HepG2 (cell line): ENCODE results near the gene C9orf43.

Experiments
- ATF3 ChIP-seq: sonication (generic); formaldehyde crosslinking; IDR thresholded peaks from 2 replicates; pipeline ENCODE4 v1.4.0; 2020; ENCODE audit warnings: missing genetic modification reagents
- ETV6 ChIP-seq: sonication (generic); formaldehyde crosslinking; conservative IDR thresholded peaks from 2 replicates; pipeline ENCODE4 v1.4.0; 2020; ENCODE audit warnings: missing genetic modification reagents
- EZH2 ChIP-seq: conservative IDR thresholded peaks from 2 replicates; pipeline ENCODE4 v1.6.1; 2012; ENCODE audit warnings: mild to moderate bottlenecking, low read depth, low read length, moderate library complexity
- GTF2F1 ChIP-seq: fragments of 150-350 bp; IDR thresholded peaks from 2 replicates; pipeline ENCODE4 v1.6.1; 2014; ENCODE audit warnings: low read length
- JUNB ChIP-seq: sonication (generic); formaldehyde crosslinking; IDR thresholded peaks from 2 replicates; pipeline ENCODE4 v1.8.0; 2022; ENCODE audit warnings: missing genetic modification reagents, mild to moderate bottlenecking, borderline replicate concordance
- NR2C2 ChIP-seq: sonication (generic); formaldehyde crosslinking; IDR thresholded peaks from 2 replicates; pipeline ENCODE4 v1.4.0; 2020; ENCODE audit warnings: missing genetic modification reagents, mild to moderate bottlenecking, moderate library complexity, borderline replicate concordance
- RFX3 ChIP-seq: IDR thresholded peaks from 2 replicates; pipeline ENCODE4 v1.6.1; 2016; ENCODE audit warnings: missing biosample characterization, missing genetic modification reagents
- RFX5 ChIP-seq: IDR thresholded peaks from 2 replicates; pipeline ENCODE4 v1.6.1; 2011; ENCODE audit warnings: low read depth, low read length, improper control_type of control experiment
- TARDBP ChIP-seq: sonication (generic); formaldehyde crosslinking; IDR thresholded peaks from 2 replicates; pipeline ENCODE4 v1.8.0; 2022; ENCODE audit warnings: mild to moderate bottlenecking, missing genetic modification reagents
- TBP ChIP-seq: sonication (generic); formaldehyde crosslinking; IDR thresholded peaks from 2 replicates; pipeline ENCODE4 v1.5.0; 2020; ENCODE audit warnings: missing genetic modification reagents
- ZNF121 ChIP-seq: sonication (generic); formaldehyde crosslinking; IDR thresholded peaks from 2 replicates; pipeline ENCODE4 v1.5.0; 2020; ENCODE audit warnings: mild to moderate bottlenecking, missing genetic modification reagents
- TF ChIP-seq, protein P1 (sequence below): sonication (generic); formaldehyde crosslinking; conservative IDR thresholded peaks from 2 replicates; pipeline ENCODE4 v1.8.1; 2023; ENCODE audit warnings: missing genetic modification reagents
- TF ChIP-seq, protein P2 (sequence below): sonication (generic); formaldehyde crosslinking; IDR thresholded peaks from 2 replicates; pipeline ENCODE4 v1.4.0; 2020; ENCODE audit warnings: missing genetic modification reagents
- TF ChIP-seq, protein P3 (sequence below): sonication (generic); formaldehyde crosslinking; IDR thresholded peaks from 2 replicates; pipeline ENCODE4 v1.5.0; 2020; ENCODE audit warnings: mild to moderate bottlenecking, missing genetic modification reagents, moderate library complexity

DNA sequence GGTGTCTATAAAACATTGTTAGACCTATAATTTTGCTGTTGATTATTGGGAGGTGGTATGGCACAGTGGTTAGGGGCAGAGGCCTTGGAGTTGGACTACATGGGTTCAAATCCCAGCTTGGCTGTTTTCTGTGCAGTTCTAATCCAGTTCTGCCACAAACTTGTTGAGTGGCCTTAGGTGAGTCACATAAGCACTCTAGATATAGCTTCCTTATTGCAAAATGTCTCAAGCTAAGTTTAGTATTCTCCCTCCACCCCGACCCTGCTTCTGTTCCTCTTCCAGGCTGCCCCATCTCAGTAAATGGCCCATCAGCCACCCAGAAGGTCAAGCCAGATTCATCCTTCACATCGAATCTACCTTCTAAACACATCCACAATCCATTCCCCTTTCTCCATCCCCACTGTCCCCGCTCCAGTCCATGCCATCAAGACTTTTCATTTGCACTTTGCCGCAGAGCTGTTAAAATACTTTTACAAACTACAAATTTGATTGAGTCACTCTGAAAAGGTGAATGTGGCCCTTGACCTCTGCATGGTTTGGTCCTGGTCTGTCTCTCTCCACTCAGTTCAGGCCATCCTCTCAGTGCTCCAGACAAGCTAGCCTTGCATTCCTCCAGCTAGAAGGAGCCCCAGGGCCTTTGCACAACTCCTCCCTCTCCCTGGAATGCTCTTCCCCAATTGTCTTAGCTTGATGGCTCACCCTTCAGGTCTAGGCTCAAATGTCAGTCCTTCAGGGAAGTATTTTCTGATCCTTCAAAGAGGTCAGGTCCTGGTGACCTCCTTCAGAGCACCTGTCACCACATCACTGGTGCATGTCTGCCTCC is 23.8 kb upstream of the C9orf43 start:
- no peak for TF ChIP-seq ETV6 (CRISPR knock-in tag)
- TF ChIP-seq, protein P1, sequence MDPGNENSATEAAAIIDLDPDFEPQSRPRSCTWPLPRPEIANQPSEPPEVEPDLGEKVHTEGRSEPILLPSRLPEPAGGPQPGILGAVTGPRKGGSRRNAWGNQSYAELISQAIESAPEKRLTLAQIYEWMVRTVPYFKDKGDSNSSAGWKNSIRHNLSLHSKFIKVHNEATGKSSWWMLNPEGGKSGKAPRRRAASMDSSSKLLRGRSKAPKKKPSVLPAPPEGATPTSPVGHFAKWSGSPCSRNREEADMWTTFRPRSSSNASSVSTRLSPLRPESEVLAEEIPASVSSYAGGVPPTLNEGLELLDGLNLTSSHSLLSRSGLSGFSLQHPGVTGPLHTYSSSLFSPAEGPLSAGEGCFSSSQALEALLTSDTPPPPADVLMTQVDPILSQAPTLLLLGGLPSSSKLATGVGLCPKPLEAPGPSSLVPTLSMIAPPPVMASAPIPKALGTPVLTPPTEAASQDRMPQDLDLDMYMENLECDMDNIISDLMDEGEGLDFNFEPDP (CRISPR knock-in tag), result no peak
- TF ChIP-seq, protein P2, sequence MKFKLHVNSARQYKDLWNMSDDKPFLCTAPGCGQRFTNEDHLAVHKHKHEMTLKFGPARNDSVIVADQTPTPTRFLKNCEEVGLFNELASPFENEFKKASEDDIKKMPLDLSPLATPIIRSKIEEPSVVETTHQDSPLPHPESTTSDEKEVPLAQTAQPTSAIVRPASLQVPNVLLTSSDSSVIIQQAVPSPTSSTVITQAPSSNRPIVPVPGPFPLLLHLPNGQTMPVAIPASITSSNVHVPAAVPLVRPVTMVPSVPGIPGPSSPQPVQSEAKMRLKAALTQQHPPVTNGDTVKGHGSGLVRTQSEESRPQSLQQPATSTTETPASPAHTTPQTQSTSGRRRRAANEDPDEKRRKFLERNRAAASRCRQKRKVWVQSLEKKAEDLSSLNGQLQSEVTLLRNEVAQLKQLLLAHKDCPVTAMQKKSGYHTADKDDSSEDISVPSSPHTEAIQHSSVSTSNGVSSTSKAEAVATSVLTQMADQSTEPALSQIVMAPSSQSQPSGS, result no peak
- TF ChIP-seq RFX3, result no peak
- no peak for TF ChIP-seq NR2C2
- TF ChIP-seq, protein P3, sequence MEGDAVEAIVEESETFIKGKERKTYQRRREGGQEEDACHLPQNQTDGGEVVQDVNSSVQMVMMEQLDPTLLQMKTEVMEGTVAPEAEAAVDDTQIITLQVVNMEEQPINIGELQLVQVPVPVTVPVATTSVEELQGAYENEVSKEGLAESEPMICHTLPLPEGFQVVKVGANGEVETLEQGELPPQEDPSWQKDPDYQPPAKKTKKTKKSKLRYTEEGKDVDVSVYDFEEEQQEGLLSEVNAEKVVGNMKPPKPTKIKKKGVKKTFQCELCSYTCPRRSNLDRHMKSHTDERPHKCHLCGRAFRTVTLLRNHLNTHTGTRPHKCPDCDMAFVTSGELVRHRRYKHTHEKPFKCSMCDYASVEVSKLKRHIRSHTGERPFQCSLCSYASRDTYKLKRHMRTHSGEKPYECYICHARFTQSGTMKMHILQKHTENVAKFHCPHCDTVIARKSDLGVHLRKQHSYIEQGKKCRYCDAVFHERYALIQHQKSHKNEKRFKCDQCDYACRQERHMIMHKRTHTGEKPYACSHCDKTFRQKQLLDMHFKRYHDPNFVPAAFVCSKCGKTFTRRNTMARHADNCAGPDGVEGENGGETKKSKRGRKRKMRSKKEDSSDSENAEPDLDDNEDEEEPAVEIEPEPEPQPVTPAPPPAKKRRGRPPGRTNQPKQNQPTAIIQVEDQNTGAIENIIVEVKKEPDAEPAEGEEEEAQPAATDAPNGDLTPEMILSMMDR, result no peak
- no peak for TF ChIP-seq RFX5
- no peak for TF ChIP-seq ATF3
- TF ChIP-seq ZNF121 (CRISPR knock-in tag), result no peak
- TF ChIP-seq TBP, result no peak
- no peak for TF ChIP-seq GTF2F1
- TF ChIP-seq TARDBP (CRISPR knock-in tag), result no peak
- no peak for TF ChIP-seq EZH2
- TF ChIP-seq JUNB (CRISPR knock-in tag), result no peak
